Stimulated activated CD8-positive, alpha-beta memory T cell treated with anti-CD3 and anti-CD28 coated beads, Interleukin-12 subunit alpha, Interleukin-12 subunit beta, amount 100 ng/mL, for 4 hours (primary cell): ENCODE results near the gene RTF2.

Experiments used
- DNase-seq: peaks from one replicate; pipeline ENCODE4 v3.0.0-alpha.2; 2020; ENCODE audit warnings: low read depth

Gene RTF2, protein sequence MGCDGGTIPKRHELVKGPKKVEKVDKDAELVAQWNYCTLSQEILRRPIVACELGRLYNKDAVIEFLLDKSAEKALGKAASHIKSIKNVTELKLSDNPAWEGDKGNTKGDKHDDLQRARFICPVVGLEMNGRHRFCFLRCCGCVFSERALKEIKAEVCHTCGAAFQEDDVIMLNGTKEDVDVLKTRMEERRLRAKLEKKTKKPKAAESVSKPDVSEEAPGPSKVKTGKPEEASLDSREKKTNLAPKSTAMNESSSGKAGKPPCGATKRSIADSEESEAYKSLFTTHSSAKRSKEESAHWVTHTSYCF

DNA sequence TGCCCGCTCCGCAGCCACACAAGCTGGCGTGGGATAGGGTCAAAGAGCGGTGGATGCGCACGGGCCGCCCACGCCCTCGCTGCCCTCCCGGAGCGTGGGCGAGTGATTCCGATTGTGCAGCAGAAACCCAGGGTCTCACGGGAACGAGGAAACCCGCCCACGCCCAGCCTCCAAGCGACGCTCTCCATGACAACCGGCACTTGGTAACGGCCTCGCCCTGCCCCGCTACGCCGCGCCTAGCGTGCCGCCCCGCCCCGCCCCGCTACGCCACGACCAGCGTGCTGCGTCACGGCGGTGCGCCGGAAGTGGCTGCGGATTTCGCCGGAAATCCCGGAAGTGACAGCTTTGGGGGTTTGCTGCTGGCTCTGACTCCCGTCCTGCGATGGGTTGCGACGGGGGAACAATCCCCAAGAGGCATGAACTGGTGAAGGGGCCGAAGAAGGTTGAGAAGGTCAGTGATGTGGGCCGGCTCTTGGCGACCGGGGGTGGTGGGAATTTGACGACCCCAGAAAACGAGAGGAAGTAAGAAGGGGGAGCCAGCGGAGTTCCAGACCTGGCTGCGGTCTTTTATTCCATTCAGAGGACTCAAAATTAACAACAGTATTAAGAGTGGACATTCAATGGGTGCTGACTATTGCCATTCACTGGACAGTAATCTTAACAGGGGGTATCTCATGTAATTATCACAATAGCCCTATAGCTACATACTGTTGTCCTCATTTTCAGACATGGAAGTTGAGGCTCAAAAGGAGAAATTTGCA lies at the start of gene RTF2:
Gene RTF2 (plus strand): TSS at position 312 of the 761 bp plus-strand sequence. CDS start 71 bp downstream, at position 383.
- peak; percentile 96 for DNase-seq

DNA sequence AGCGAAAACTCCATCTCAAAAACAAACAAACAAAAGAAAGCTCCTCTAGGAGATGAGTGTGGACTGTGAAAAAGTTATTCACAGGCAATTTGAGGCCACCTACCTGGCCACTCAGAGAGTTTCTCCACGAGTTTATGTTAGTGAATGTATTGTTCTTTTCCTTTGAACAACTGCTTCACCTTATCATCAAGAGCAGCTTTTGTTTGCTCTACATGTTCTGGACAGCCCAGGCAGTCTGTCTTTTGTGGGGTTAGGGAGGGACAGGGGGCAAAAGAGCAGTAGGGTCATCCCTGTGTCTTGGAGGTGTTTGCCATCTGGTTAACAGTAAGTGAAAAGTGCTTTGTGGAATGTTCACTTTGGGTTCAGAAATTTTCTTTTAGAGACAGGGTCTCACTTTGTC lies 48.4 kb upstream of the RTF2 start:
- no peak for DNase-seq

DNA sequence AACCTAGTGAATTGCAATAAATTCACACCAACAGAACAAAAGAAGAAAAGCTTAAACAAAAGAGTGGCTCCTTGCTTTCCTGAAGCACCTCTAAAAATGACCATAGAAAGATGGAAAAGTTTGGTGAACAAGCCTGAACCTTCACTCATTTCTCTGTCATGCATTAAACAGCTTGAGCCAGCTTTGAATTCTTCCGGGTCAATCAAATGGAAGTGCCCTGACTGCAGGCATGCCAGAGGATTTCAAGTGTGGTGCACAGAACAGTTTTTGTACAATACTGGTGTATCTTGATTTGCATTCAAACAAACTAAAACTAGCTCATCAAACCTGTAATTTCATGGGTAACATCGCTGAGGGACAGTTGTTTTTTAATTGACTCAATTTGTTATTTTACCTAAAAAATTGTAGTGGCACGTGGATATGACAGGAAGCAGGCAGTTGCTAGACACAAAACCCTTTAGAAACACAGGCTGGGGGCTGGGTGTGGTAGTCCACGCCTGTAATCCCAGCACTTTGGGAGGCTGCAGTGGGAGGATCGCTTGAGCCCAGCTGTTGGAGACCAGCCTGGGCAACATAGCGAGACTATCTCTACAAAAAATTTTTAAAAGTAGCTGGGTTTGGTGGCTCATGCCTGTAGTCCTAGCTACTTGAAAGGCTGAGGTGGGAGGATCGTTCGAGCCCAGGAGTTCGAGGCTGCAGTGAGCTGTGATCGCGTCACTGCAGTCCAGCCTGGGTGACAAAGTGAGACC lies 47.3 kb upstream of the RTF2 start:
- DNase-seq: no peak

DNA sequence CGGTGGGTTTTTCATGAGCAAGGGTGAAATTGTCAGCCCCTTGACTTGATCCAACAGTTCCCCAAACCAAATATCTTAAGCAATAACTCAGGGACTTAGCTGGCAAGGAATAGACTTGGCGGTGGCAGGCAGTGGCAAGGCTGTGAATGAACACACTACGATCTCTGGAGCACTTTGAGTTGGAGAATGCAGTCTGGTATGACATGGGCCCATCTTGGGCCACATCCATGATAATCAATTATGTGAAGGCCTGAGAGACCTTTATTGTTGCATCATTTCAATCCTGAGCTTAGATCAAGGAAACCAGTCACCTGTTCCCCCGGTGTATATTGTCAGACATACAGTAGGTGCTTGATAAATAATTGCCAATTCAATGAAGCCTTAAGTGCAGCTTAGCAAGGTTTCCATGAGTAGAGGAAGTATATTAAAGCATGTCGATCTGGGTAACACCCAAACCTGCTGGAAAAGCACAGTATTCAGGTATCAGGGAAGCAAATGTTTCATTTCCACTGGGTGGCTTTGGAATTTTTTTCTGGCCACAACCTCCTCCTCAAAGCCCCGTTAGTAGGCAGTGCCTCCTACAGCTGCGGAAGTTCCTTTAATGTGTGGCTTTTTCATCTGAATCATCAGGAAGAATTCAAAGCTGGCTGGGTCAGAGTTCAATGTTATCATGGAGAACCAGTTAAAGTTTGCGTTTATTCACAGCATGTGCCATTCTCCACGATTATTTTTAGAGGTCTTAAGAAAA lies 46.2 kb upstream of the RTF2 start:
- DNase-seq: no peak

- DNase-seq: no peak
These were observed 45.6 kb upstream of the RTF2 start for GRCh38 chr20:56422824-56423189.

GRCh38 chr20:56423211-56423610 lies 45.2 kb upstream of the RTF2 start:
- no peak for DNase-seq

DNA sequence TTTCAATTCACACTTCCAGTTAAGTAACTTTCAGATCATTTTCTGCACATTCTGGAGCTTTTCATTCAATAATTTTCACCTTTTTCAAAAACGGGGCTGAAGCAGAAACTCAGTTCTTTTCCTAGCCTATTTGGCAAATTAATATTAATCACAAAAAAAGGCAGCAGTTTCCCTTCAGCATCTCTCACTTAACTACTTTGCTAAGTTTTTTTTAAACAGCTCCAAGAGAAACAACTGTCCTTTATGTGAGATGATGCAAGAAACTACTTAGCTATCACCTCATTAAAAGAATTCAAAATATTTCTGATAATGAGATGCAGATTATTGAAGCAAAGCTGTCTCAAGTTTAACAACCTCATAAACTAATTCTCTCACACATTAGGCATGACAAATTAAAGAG lies 44.5 kb upstream of the RTF2 start:
- no peak for DNase-seq

DNA sequence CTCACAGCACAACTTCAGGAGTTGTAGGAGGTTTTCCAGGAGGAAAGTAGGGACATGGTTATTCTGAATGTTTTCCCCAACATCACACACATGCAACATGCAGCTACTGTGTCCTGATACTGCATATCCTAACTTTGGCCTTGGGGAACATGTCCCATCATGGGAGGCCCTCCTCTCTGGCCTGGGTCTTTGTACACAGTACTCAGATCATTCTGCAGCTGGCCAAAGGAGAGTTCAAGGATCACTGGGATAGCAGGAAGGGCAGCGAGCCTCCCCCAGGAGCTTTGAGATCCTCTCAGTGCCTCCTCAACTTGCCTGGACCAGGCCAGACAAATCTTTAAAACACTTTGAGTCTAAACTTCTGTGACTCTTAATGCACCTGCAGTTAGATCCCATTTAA lies 43.5 kb upstream of the RTF2 start:
- no peak for DNase-seq

GRCh38 chr20:56426026-56426425 lies 42.4 kb upstream of the RTF2 start:
- no peak for DNase-seq

GRCh38 chr20:56426926-56427325 lies 41.5 kb upstream of the RTF2 start:
- no peak for DNase-seq

- DNase-seq: no peak
These were observed 40.6 kb upstream of the RTF2 start for GRCh38 chr20:56427797-56428196.

GRCh38 chr20:56428410-56428809 lies 40.0 kb upstream of the RTF2 start:
- no peak for DNase-seq

GRCh38 chr20:56428881-56429280 lies 39.5 kb upstream of the RTF2 start:
- no peak for DNase-seq

DNA sequence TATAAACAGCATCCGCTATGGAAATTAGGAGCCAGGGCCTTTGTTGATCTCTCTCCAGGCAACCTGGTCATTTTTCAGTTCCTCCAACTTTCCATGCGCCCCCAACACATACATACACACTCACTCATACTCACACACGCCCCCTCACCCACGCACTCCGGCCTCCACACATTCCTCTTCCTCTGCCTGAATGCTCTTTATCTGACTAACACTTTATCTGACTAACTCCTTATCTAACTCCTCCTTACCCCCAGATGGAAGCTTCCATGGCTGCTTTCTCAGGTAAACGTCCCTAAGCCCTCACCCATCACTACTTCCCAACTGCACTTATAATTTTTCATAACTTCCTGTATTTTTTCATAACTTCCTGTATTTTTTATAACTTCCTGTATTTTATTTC lies 38.9 kb upstream of the RTF2 start:
- peak; percentile 39 for DNase-seq

GRCh38 chr20:56429941-56430340 lies 38.5 kb upstream of the RTF2 start:
- no peak for DNase-seq

GRCh38 chr20:56430461-56430860 lies 38.0 kb upstream of the RTF2 start:
- DNase-seq: no peak

GRCh38 chr20:56430957-56431356 lies 37.5 kb upstream of the RTF2 start:
- no peak for DNase-seq

DNA sequence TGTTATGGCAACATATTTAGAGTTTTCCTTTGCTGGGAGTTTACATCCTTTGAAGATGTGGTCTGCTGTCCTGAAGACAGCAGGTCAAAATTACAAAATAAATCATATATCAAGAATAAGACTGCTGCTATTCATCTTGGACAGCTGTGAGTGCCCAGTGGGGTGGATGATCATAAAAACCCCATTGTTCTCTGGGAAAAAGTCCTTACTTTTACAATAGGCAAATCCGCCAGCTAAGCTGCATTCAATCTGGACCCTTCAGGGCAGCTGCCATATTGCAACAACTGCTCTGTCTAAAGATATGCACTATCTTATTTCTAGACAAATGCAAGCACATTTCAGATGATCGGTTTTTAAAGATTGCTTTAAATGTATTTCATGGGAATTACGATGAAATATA lies 37.0 kb upstream of the RTF2 start:
- DNase-seq: no peak

DNA sequence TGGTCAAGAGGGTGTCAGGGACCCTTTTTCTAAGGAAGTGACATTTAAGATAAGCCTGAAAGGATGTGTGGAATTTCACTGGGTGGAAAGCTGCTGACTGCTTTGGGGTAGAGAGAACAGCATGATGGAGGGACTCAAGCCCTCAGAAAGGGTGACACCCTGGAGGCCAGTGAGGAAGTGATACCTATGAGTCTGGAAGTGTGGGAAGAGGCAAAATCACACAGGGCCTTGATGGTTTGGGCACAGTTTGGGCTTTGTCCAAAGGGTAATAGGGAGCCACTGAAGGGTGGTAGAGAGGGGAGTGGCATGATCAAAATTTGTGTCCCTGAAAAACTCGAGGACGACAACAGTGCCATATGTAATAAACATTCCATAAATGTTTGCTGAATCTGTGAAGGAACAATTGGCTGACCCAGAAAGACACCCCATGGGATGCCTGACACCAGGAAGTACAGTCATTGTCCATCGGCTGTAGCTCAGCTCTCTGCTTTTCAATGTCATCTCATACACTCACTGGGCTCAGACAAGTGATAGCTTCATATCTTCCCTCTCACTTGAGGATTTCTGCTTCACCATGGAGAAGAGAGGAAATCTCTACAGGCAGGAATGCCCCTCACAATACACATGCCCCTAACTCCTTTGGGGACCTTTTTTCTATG lies 35.1 kb upstream of the RTF2 start:
- DNase-seq: no peak

GRCh38 chr20:56433880-56434255 lies 34.6 kb upstream of the RTF2 start:
- no peak for DNase-seq

- DNase-seq: no peak
These were observed 31.0 kb upstream of the RTF2 start for GRCh38 chr20:56437196-56437960.
